Measurements from ENCODE around the gene ORAI2. TPM values are rescaled to one million over a fixed set of nuclear protein-coding genes. Genes with fewer than 3 reads are reported as not detected.
"Not testable (repeated sequence)": the region's sequence is repeated elsewhere in the genome, so short reads cannot be mapped to it uniquely, and the experiment has no call there.

Gene ORAI2
- polyA plus RNA-seq, 1 donor = 9.9 TPM

DNA sequence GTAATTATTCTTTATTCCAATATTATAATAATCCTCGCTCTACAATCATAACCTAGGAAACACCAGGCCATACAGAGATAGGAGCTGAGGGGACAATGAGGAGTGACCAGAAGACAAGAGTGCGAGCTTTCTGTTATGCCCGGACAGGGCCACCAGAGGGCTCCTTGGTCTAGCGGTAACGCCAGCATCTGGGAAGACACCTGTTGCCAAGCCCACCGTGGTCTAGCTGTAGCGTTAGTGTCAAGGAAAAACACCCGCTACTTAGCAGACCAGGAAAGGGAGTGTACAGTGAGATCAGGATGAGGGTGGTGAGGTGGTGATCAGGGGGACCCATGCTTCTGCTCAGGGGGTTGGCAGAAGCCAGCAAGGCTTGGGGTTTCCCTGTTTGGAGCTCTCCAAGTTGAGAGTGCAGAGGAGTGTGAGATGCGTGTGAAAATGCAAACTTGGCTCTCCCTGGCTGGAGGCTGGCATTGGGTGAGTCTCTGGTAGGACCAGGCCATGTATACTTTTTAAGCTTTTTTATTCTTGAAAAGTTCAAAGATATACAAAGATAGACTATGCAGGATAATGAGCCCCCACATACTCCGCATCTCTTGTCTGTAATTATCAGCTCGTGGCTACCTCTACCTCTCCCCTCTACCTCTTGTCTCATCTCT, 46.7 kb downstream of the ORAI2 start:
- H3K9me3 ChIP-seq (ENCODE audit: control insufficient read depth, low read depth, low read length); DNase-seq; H3K27me3 ChIP-seq (ENCODE audit: control insufficient read depth, insufficient read depth, low read length); H3K4me1 ChIP-seq (ENCODE audit: control insufficient read depth, insufficient read depth, low read length); H3K27ac ChIP-seq (ENCODE audit: low read length); H3K4me3 ChIP-seq (ENCODE audit: low read length); H3K36me3 ChIP-seq (ENCODE audit: control insufficient read depth, insufficient read depth, low read length): not testable (repeated sequence)
- WGBS (ENCODE audit: insufficient coverage, low lambda C conversion rate) = no CpG with 5 or more reads among the region's 11 CpGs

DNA sequence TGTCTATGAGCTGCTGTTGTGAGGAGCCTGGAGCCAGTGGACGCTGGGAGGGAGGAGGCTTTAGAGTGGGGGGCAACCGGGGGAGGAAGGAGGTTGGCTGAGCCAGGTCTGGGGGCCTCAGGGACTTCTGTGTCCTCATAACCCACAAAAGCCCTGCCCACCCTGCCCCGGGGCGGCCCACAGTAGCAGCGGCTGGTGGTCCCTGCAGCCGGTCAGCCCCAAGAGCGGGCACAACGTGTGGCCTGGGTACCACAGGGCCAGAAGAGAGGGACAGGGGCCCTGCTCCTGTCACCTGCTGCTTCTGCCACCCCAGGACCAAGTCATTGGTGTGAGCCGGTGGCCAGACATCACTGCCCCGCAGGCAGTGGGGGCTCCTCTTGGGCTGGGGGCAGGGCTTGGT, 48.6 kb downstream of the ORAI2 start:
- not testable (repeated sequence) for H3K4me1 ChIP-seq (ENCODE audit: control insufficient read depth, insufficient read depth, low read length); H3K36me3 ChIP-seq (ENCODE audit: control insufficient read depth, insufficient read depth, low read length); H3K27ac ChIP-seq (ENCODE audit: low read length); H3K27me3 ChIP-seq (ENCODE audit: control insufficient read depth, insufficient read depth, low read length); DNase-seq; H3K4me3 ChIP-seq (ENCODE audit: low read length); H3K9me3 ChIP-seq (ENCODE audit: control insufficient read depth, low read depth, low read length)
- WGBS (ENCODE audit: insufficient coverage, low lambda C conversion rate) = no CpG with 5 or more reads among the region's 10 CpGs

DNA sequence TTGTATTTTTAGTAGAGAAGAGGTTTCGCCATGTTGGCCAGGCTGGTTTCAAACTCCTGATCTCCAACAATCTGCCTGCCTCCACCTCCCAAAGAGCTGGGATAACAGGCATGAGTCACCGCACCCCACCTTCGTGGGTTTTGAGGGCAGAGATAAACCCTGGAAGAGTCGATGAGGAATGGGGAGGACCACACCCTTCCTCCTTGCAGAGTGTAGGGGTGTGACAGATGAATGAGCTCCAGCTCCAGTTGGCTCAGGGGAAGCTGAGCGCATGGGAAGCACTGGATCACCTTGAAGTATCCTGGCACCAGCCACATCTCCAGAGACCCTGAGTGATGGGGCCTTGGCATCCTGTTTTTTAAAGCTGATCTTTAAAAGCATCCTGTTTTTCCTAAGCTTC, 50.9 kb downstream of the ORAI2 start:
- not testable (repeated sequence) for H3K27me3 ChIP-seq (ENCODE audit: control insufficient read depth, insufficient read depth, low read length); H3K4me1 ChIP-seq (ENCODE audit: control insufficient read depth, insufficient read depth, low read length); H3K27ac ChIP-seq (ENCODE audit: low read length); H3K4me3 ChIP-seq (ENCODE audit: low read length); DNase-seq; H3K9me3 ChIP-seq (ENCODE audit: control insufficient read depth, low read depth, low read length); H3K36me3 ChIP-seq (ENCODE audit: control insufficient read depth, insufficient read depth, low read length)
- WGBS (ENCODE audit: insufficient coverage, low lambda C conversion rate) = no CpG with 5 or more reads among the region's 5 CpGs

DNA sequence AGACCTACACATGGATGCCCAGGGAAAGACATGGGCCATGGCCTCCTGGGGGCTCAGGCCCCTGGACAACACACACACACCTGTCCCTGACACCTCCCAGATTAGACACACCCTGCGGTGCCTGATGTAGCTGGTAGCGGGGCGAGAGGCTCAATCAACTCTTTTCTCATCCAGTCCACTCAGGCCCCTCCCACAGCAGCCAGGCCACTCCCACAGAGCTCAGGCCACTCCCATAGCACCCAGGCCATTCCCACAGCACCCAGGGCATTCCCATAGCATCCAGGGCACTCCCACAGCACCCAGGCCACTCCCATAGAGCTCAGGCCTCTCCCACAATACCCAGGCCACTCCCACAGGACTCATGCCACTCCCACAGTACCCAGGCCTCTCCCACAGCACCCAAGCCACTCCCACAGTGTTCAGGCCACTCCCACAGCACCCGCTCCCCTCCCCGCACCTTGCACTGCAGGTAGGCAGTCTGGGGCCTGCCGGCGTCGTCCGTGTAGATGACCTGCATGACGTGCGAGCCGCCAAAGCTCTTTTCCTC, 57.2 kb downstream of the ORAI2 start:
- no CpG with 5 or more reads among the region's 12 CpGs for WGBS (ENCODE audit: insufficient coverage, low lambda C conversion rate)
- not testable (repeated sequence) for H3K36me3 ChIP-seq (ENCODE audit: control insufficient read depth, insufficient read depth, low read length)

DNA sequence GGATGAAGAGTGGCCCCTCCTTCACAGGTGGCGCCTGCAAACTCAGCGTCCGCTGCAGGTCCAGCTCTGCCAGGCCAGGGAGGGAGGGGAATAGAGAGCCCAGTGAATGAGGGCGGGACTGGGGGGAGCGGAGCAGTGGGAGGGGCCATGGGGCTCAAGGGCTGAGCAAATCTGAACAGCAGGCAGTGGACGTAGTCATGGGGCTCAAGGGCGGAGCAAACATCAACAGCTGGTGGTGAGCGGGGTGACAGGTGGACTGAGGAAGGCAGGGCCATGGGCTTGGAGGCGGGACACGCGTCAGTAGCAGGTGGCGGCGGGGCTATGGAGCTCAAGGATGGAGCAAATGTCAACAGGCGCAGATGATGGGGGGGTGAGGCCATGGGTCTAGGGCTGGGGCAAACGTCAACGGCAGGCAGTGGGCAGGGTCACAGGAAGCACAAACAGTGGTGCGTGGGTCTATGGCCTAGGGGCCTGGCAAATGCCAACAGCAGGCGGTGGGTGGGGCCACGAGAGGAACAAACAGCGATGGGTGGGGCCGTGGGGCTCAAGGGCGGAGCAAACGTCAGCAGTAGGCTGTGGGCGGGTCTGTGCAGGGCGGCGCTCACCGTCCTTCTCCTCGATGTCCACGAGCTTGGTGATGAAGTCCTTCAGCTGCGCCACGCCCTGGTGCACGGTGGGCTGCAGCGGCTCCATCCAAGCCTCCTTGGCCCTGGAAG, 60.0 kb downstream of the ORAI2 start:
- H3K36me3 ChIP-seq (ENCODE audit: control insufficient read depth, insufficient read depth, low read length); DNase-seq; H3K4me1 ChIP-seq (ENCODE audit: control insufficient read depth, insufficient read depth, low read length); H3K9me3 ChIP-seq (ENCODE audit: control insufficient read depth, low read depth, low read length); H3K4me3 ChIP-seq (ENCODE audit: low read length); H3K27ac ChIP-seq (ENCODE audit: low read length); H3K27me3 ChIP-seq (ENCODE audit: control insufficient read depth, insufficient read depth, low read length): not testable (repeated sequence)
- WGBS (ENCODE audit: insufficient coverage, low lambda C conversion rate) = no CpG with 5 or more reads among the region's 33 CpGs

More for the DNA sequence above, 57.2 kb downstream of the ORAI2 start:
- not testable (repeated sequence) for H3K27ac ChIP-seq (ENCODE audit: low read length); H3K9me3 ChIP-seq (ENCODE audit: control insufficient read depth, low read depth, low read length); DNase-seq; H3K4me3 ChIP-seq (ENCODE audit: low read length); H3K4me1 ChIP-seq (ENCODE audit: control insufficient read depth, insufficient read depth, low read length); H3K27me3 ChIP-seq (ENCODE audit: control insufficient read depth, insufficient read depth, low read length)

DNA sequence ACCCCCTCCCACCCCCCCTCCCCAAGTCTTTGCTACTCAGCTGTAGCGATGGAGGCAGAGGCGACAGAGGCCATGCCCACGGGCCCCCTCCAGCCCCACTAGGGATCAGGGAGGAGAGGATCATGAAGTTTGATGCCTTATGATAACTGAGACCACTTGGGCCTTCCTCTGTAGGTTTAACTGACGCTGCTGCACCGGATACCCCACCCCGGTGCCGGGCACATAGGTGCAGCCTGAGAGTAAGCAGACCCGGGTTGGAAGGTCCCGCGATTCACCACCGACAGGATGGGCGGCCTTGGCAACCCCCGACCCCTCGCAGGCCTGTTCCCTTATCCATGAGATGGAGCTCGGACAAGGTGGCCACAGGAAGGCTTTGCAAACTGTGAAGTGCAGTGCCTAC, 60.7 kb downstream of the ORAI2 start:
- not testable (repeated sequence) for H3K4me1 ChIP-seq (ENCODE audit: control insufficient read depth, insufficient read depth, low read length); H3K27me3 ChIP-seq (ENCODE audit: control insufficient read depth, insufficient read depth, low read length); H3K36me3 ChIP-seq (ENCODE audit: control insufficient read depth, insufficient read depth, low read length); DNase-seq; H3K9me3 ChIP-seq (ENCODE audit: control insufficient read depth, low read depth, low read length); H3K4me3 ChIP-seq (ENCODE audit: low read length); H3K27ac ChIP-seq (ENCODE audit: low read length)
- no CpG with 5 or more reads among the region's 15 CpGs for WGBS (ENCODE audit: insufficient coverage, low lambda C conversion rate)

DNA sequence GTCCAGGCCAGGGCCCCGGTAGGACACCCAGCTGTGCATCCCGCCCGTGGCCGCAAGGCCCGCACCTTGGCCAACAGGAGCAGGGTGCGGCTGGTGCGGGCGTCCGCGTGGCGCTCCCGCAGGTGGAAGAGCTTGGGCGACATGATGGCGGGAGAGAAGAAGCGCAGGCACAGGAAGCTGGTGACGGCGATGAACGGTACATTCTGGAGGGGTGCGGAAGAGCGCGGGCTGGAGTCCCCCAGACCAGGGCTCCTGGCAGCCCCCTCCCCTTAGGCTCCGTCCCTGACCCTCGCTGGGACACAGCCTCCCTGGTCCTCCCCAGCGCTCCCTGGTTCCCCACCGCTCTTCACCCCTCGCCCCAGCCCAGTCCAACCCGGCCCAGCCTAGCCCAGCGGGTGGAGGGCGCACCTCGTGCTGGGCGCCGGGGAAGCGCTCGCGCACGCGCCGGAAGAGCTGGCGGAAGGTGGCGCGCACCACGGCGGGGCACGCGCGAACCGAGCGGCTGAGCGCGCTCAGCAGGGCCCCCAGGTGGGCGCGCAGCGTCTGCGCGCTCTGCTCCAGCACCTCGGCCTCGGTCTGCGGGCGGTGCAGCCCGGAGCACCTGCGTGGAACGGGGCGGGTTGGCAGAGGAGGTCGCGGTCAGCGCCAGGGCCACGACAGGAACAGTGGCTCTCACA, 61.2 kb downstream of the ORAI2 start:
- not testable (repeated sequence) for H3K36me3 ChIP-seq (ENCODE audit: control insufficient read depth, insufficient read depth, low read length); DNase-seq; H3K4me3 ChIP-seq (ENCODE audit: low read length); H3K27ac ChIP-seq (ENCODE audit: low read length); H3K9me3 ChIP-seq (ENCODE audit: control insufficient read depth, low read depth, low read length); H3K27me3 ChIP-seq (ENCODE audit: control insufficient read depth, insufficient read depth, low read length); H3K4me1 ChIP-seq (ENCODE audit: control insufficient read depth, insufficient read depth, low read length)
- no CpG with 5 or more reads among the region's 67 CpGs for WGBS (ENCODE audit: insufficient coverage, low lambda C conversion rate)

DNA sequence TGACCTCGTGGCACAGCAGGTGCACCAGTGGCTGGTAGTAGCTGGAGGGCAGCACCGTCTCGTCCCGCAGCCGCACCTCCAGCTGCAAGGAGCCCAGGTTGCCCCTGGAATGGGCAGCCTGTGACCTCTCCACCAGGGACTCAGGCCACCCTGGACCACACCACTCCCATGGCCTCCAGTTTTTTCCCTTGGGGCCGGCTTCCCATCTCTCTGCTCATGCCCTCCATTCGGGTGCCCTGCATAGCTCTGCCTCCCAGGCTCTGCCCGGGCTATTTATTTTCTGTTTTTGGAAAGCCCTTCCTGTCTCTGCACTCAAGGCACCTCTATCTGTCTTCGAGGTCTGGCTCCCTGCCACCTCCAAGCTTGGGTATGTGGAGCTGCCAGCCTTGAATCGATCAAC, 63.5 kb downstream of the ORAI2 start:
- H3K4me3 ChIP-seq (ENCODE audit: low read length); H3K27me3 ChIP-seq (ENCODE audit: control insufficient read depth, insufficient read depth, low read length); H3K27ac ChIP-seq (ENCODE audit: low read length); H3K4me1 ChIP-seq (ENCODE audit: control insufficient read depth, insufficient read depth, low read length); DNase-seq; H3K9me3 ChIP-seq (ENCODE audit: control insufficient read depth, low read depth, low read length); H3K36me3 ChIP-seq (ENCODE audit: control insufficient read depth, insufficient read depth, low read length): not testable (repeated sequence)
- no CpG with 5 or more reads among the region's 10 CpGs for WGBS (ENCODE audit: insufficient coverage, low lambda C conversion rate)

DNA sequence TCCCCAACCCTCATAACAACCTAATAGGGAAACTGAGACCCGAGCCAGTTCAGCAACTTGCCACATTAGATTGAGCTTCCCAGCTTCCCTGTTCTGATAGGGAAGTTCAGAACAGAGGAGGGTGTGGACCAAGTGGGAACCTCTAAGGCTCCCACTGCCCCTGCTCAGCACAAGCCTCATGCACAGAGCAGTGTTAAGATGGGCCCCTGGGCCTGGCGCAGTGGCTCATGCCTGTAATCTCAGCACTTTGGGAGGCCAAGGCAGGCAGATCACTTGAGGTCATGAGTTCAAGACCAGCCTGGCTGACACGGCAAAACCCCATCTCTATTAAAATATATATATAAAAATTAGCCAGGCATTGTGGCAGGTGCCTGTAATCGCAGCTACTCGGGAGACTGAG, 63.9 kb downstream of the ORAI2 start:
- not testable (repeated sequence) for H3K4me3 ChIP-seq (ENCODE audit: low read length); H3K27me3 ChIP-seq (ENCODE audit: control insufficient read depth, insufficient read depth, low read length); H3K36me3 ChIP-seq (ENCODE audit: control insufficient read depth, insufficient read depth, low read length); H3K9me3 ChIP-seq (ENCODE audit: control insufficient read depth, low read depth, low read length); H3K27ac ChIP-seq (ENCODE audit: low read length); H3K4me1 ChIP-seq (ENCODE audit: control insufficient read depth, insufficient read depth, low read length); DNase-seq
- no CpG with 5 or more reads among the region's 5 CpGs for WGBS (ENCODE audit: insufficient coverage, low lambda C conversion rate)

DNA sequence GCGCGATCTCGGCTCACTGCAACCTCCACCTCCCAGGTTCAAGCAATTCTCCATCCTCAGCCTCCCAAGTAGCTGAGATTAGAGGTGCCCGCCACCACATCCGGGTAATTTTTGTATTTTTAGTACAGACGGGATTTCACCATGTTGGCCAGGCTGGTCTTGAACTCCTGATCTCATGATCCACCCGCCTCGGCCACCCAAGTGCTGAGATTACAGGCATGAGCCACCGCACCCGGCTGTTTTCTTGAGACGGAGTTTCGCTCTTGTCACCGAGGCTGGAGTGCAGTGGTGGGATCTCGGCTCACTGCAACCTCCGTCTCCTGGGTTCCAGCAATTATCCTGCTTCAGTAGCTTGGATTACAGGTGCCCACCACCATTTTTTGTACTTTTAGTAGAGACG, 64.9 kb downstream of the ORAI2 start:
- not testable (repeated sequence) for H3K4me3 ChIP-seq (ENCODE audit: low read length); H3K9me3 ChIP-seq (ENCODE audit: control insufficient read depth, low read depth, low read length); DNase-seq; H3K4me1 ChIP-seq (ENCODE audit: control insufficient read depth, insufficient read depth, low read length); H3K27me3 ChIP-seq (ENCODE audit: control insufficient read depth, insufficient read depth, low read length); H3K27ac ChIP-seq (ENCODE audit: low read length); H3K36me3 ChIP-seq (ENCODE audit: control insufficient read depth, insufficient read depth, low read length)
- no CpG with 5 or more reads among the region's 16 CpGs for WGBS (ENCODE audit: insufficient coverage, low lambda C conversion rate)
